HepG2 (cell line): ENCODE data around the gene ZNF341. TPM values are rescaled to one million over a fixed set of nuclear protein-coding genes. Genes with fewer than 3 reads are reported as not detected.

Experiments used
- ATAC-seq: fragments of 200-7000 bp; cut with Tn5 transposase; 3 replicates; pipeline ENCODE4 v1.9.1; 2020; ENCODE audit warnings: mild to moderate bottlenecking, moderate library complexity
- BruUV-seq: library from RNA; stranded (reverse); fragments of 400-500 nt; replicated peaks from 2 replicates; lab custom pipeline; 2021; lab: Mats Ljungman, UMichigan
- CTCF ChIA-PET: fragments of 300-600 bp; formaldehyde crosslinking; extraction: SDS; loops from one replicate; lab custom pipeline; 2021; ENCODE audit warnings: low total read pairs, inconsistent platforms, low intra/inter-chr PET ratio; lab: Yijun Ruan, JAX
- POLR2A ChIA-PET: fragments of 350-600 bp; sonication (Branson Sonifier 250); formaldehyde crosslinking; loops from one replicate; lab custom pipeline; 2020; ENCODE audit warnings: antibody characterized with exemption, inconsistent platforms; lab: Yijun Ruan, JAX
- DNase-seq: peaks from one replicate; pipeline ENCODE4 v3.0.0-alpha.2; 2015; ENCODE audit warnings: low spot score
- FAIRE-seq: peaks from 3 replicates; lab custom pipeline; 2011; peaks lifted over from hg19 to GRCh38; lab: Jason Lieb, UNC
- H2AFZ ChIP-seq: one replicate; pipeline ENCODE4 v1.6.1; 2011; ENCODE audit warnings: low read length, inconsistent platforms
- H3K27ac ChIP-seq: fragments of 300-600 bp; 3 replicates; pipeline ENCODE4 v1.8.0; 2011; ENCODE audit warnings: mixed run types, mild to moderate bottlenecking, mixed read lengths, low read length, inconsistent platforms; ENCODE audit not compliant: insufficient read depth; ENCODE audit errors: extremely low read length
- H3K27me3 ChIP-seq, 2 experiments: fragments of 200-600 bp in 1 of 2; 2 replicates in 1 of 2; 3 replicates in 1 of 2; pipeline versions ENCODE4 v1.6.0 to v1.8.0; 2011; ENCODE audit warnings: low read length in 2 of 2, mild to moderate bottlenecking in 2 of 2, moderate library complexity in 2 of 2, inconsistent platforms in 1 of 2; ENCODE audit not compliant: insufficient read depth in 2 of 2, control insufficient read depth in 1 of 2
- H3K36me3 ChIP-seq, 2 experiments: fragments of 200-600 bp in 1 of 2; replicated peaks in 1 of 2; 2 replicates in 1 of 2; 3 replicates in 1 of 2; pipeline versions ENCODE4 v1.5.1 to v1.8.0; 2011; ENCODE audit warnings: low read length in 2 of 2, inconsistent platforms in 1 of 2; ENCODE audit not compliant: insufficient read depth in 2 of 2, control insufficient read depth in 1 of 2
- H3K4me1 ChIP-seq: 2 replicates; pipeline ENCODE4 v1.5.1; 2012; ENCODE audit warnings: low read length, inconsistent platforms; ENCODE audit not compliant: insufficient read depth
- H3K4me2 ChIP-seq: 2 replicates; pipeline ENCODE4 v1.6.0; 2011; ENCODE audit warnings: low read depth, low read length, inconsistent platforms
- H3K4me3 ChIP-seq, 3 experiments: fragments of 200-600 bp in 1 of 3; sonication (generic), shearing (Covaris generic) in 1 of 3; replicated peaks in 1 of 3; 2 replicates each; pipeline ENCODE4 v1.5.1; 2011 to 2016; ENCODE audit warnings: low read length in 3 of 3, inconsistent platforms in 2 of 3, low read depth in 2 of 3, mild to moderate bottlenecking in 2 of 3, control low read depth in 1 of 3, mixed read lengths in 1 of 3; ENCODE audit not compliant: insufficient read depth in 1 of 3
- H3K79me2 ChIP-seq: one replicate; pipeline ENCODE4 v1.6.1; 2011; ENCODE audit warnings: low read length, inconsistent platforms; ENCODE audit not compliant: insufficient read depth
- H3K9ac ChIP-seq: 2 replicates; pipeline ENCODE4 v1.6.0; 2011; ENCODE audit warnings: mild to moderate bottlenecking, low read depth, low read length, inconsistent platforms; ENCODE audit not compliant: insufficient read depth
- H3K9me3 ChIP-seq: 2 replicates; pipeline ENCODE4 v1.5.1; 2012; ENCODE audit warnings: mild to moderate bottlenecking, low read length
- H4K20me1 ChIP-seq: 2 replicates; pipeline ENCODE4 v1.6.0; 2011; ENCODE audit warnings: inconsistent platforms, mild to moderate bottlenecking, low read length, moderate library complexity; ENCODE audit not compliant: insufficient read depth
- HOXD1 ChIP-seq: sonication (generic); formaldehyde crosslinking; IDR thresholded peaks from 2 replicates; pipeline ENCODE4 v1.5.0; 2020; ENCODE audit warnings: missing genetic modification reagents
- KDM4B ChIP-seq: sonication (generic); formaldehyde crosslinking; IDR thresholded peaks from 2 replicates; pipeline ENCODE4 v1.4.0; 2020; ENCODE audit warnings: missing genetic modification reagents
- PRDM4 ChIP-seq: sonication (generic); formaldehyde crosslinking; IDR thresholded peaks from 2 replicates; pipeline ENCODE4 v1.9.0; 2021; ENCODE audit warnings: missing genetic modification reagents, borderline replicate concordance
- PRMT3 ChIP-seq: sonication (generic); formaldehyde crosslinking; IDR thresholded peaks from 2 replicates; pipeline ENCODE4 v1.8.1; 2022; ENCODE audit warnings: low read depth, mild to moderate bottlenecking, moderate library complexity, missing genetic modification reagents, borderline replicate concordance
- SIX4 ChIP-seq: sonication (generic); formaldehyde crosslinking; IDR thresholded peaks from 2 replicates; pipeline ENCODE4 v1.4.0; 2020; ENCODE audit warnings: missing genetic modification reagents
- TBX3 ChIP-seq: fragments of 450-650 bp; IDR thresholded peaks from 2 replicates; pipeline ENCODE4 v1.6.1; 2017; ENCODE audit warnings: antibody characterized with exemption, mild to moderate bottlenecking, inconsistent platforms, borderline replicate concordance
- ZFP1 ChIP-seq: IDR thresholded peaks from 2 replicates; pipeline ENCODE4 v1.6.1; 2016
- ZFP36L1 ChIP-seq: sonication (generic); formaldehyde crosslinking; IDR thresholded peaks from 2 replicates; pipeline ENCODE4 v1.8.0; 2022; ENCODE audit warnings: mild to moderate bottlenecking, missing genetic modification reagents, moderate library complexity
- ZFP91 ChIP-seq: sonication (generic); formaldehyde crosslinking; IDR thresholded peaks from 2 replicates; pipeline ENCODE4 v1.9.0; 2022; ENCODE audit warnings: missing genetic modification reagents, mild to moderate bottlenecking, borderline replicate concordance
- ZFY ChIP-seq: sonication (generic); formaldehyde crosslinking; IDR thresholded peaks from 2 replicates; pipeline ENCODE4 v1.4.0; 2020; ENCODE audit warnings: missing genetic modification reagents
- ZKSCAN8 ChIP-seq: IDR thresholded peaks from 2 replicates; pipeline ENCODE4 v1.6.1; 2016; ENCODE audit warnings: borderline replicate concordance, missing genetic modification reagents, missing compliant biosample characterization
- ZNF282 ChIP-seq: fragments of 450-650 bp; IDR thresholded peaks from 2 replicates; pipeline ENCODE4 v1.6.1; 2018; ENCODE audit not compliant: partially characterized antibody
- ZNF326 ChIP-seq: sonication (generic); formaldehyde crosslinking; IDR thresholded peaks from 2 replicates; pipeline ENCODE4 v1.4.0; 2020; ENCODE audit warnings: missing genetic modification reagents, borderline replicate concordance
- ZNF441 ChIP-seq: sonication (generic); formaldehyde crosslinking; IDR thresholded peaks from 2 replicates; pipeline ENCODE4 v1.7.0; 2021; ENCODE audit warnings: missing genetic modification reagents, borderline replicate concordance
- ZNF75D ChIP-seq: sonication (generic); formaldehyde crosslinking; IDR thresholded peaks from 2 replicates; pipeline ENCODE4 v1.8.1; 2023; ENCODE audit warnings: missing genetic modification reagents, mild to moderate bottlenecking, borderline replicate concordance
- ZNF782 ChIP-seq: sonication (generic); formaldehyde crosslinking; IDR thresholded peaks from 2 replicates; pipeline ENCODE4 v1.4.0; 2020; ENCODE audit warnings: missing genetic modification reagents, mild to moderate bottlenecking, borderline replicate concordance
- WGBS: methylation state at CpG from one replicate; pipeline ENCODE4 v1.1.6; 2017; ENCODE audit warnings: low lambda C conversion rate; 5-methylcytosine and 5-hydroxymethylcytosine counted together
- in situ Hi-C: cut with HindIII; loops from 2 replicates; pipeline ENCODE4 v1.10.0; 2017; ENCODE audit warnings: low pct_unique_long_range_greater_than_20kb; ENCODE audit not compliant: extremely low pct_ligation_motif_present
- intact Hi-C: fragments of 100-400 bp; cut with micrococcal nuclease; formaldehyde crosslinking; loops from one replicate; pipeline ENCODE4 v1.10.0; 2022; ENCODE audit not compliant: unreplicated experiment
- polyA plus RNA-seq, 8 experiments: library from polyadenylated mRNA; depleted of rRNA in 3 of 8; stranded (reverse) in 7 of 8; unstranded in 1 of 8; fragments of >200 nt; fragmentation: Illumina TruSeq in 4 of 8; extraction: Trizol in 4 of 8; gene quantifications; 2 replicates each; pipeline versions ENCODE4 v1.2.1 to v1.2.3, GENCODE V29; 2011 to 2016; ENCODE audit warnings: low read depth in 4 of 8, missing spikeins in 1 of 8, mixed read lengths in 1 of 8; ENCODE audit not compliant: insufficient read depth in 1 of 8
- total RNA-seq, 5 experiments: library from RNA; depleted of rRNA; stranded (reverse); fragments of >200 nt; fragmentation: Illumina TruSeq; extraction: Trizol; gene quantifications; 2 replicates each; pipeline ENCODE4 v1.2.3, GENCODE V29; 2016; ENCODE audit warnings: low read depth in 1 of 5

Gene ZNF341
- total and polyA plus RNA-seq, 2 of the 13 experiments (the other 11 are each of a cell fraction or from before 2014, with no cell fraction given) = 1.1 to 2.2 TPM

- POLR2A ChIA-PET = interaction anchor here (7.1 kb wide), 1 partner anchor 10 kb away, joined by 140 read pairs; the partner anchor contains the start of gene CHMP4B
Observed at GRCh38 chr20:33822423-33822822, 90.6 kb downstream of the ZNF341 start.

More at GRCh38 chr20:33822423-33822822, 90.6 kb downstream of the ZNF341 start:
- Histone ChIP-seq H4K20me1 (peaks cover 37% of the 10 kb centered on the region), H3K9ac (no peak overlapping the region), H3K4me2 (no peak overlapping the region), H3K27me3 (no peaks in the 10 kb centered on the region), H3K79me2 (peaks cover 68% of the 10 kb centered on the region), H3K36me3 (peaks cover 9% of the 10 kb centered on the region in 2 experiments; a peak in 2 of 5 replicates), H3K4me1 (peaks cover 39% of the 10 kb centered on the region), H3K27ac (no peak overlapping the region), H3K9me3 (no peaks in the 10 kb centered on the region), H2AFZ (no peak overlapping the region), H3K4me3 (no peak overlapping the region)
- ATAC-seq (no peak), DNase-seq (no peak), FAIRE-seq (no peak)
- in situ Hi-C loops = no loop called here
- no TSS peak for BruUV-seq
- intact Hi-C loops = loop anchor here (10.0 kb wide), 1 partner anchor 82 kb away; no protein-coding TSS in a partner anchor
- CTCF ChIA-PET = no interaction called here
- 97% methylated on average over 5 of the region's 5 CpGs for WGBS
- TF ChIP-seq ZNF282 = no peak
- TF ChIP-seq PRMT3 = no peak
- TF ChIP-seq ZFY = no peak
- no peak for TF ChIP-seq ZKSCAN8 (CRISPR knock-in tag)
- TF ChIP-seq ZFP1 (CRISPR knock-in tag) = no peak
- no peak for TF ChIP-seq ZNF326 (CRISPR knock-in tag)
- no peak for TF ChIP-seq PRDM4
- TF ChIP-seq SIX4 = no peak
- TF ChIP-seq ZNF441 (CRISPR knock-in tag) = no peak
- TF ChIP-seq KDM4B (CRISPR knock-in tag) = no peak
- TF ChIP-seq HOXD1 (CRISPR knock-in tag) = no peak
- TF ChIP-seq ZNF782 (CRISPR knock-in tag) = no peak
- no peak for TF ChIP-seq ZFP91 (CRISPR knock-in tag)
- TF ChIP-seq ZFP36L1 (CRISPR knock-in tag) = no peak
- no peak for TF ChIP-seq TBX3
- no peak for TF ChIP-seq ZNF75D (CRISPR knock-in tag)
